ENCODE data around the gene UTS2R.

GRCh38 chr17:82407255-82407654 is 35.7 kb downstream of the UTS2R start:
- TF ChIP-seq, protein P1, sequence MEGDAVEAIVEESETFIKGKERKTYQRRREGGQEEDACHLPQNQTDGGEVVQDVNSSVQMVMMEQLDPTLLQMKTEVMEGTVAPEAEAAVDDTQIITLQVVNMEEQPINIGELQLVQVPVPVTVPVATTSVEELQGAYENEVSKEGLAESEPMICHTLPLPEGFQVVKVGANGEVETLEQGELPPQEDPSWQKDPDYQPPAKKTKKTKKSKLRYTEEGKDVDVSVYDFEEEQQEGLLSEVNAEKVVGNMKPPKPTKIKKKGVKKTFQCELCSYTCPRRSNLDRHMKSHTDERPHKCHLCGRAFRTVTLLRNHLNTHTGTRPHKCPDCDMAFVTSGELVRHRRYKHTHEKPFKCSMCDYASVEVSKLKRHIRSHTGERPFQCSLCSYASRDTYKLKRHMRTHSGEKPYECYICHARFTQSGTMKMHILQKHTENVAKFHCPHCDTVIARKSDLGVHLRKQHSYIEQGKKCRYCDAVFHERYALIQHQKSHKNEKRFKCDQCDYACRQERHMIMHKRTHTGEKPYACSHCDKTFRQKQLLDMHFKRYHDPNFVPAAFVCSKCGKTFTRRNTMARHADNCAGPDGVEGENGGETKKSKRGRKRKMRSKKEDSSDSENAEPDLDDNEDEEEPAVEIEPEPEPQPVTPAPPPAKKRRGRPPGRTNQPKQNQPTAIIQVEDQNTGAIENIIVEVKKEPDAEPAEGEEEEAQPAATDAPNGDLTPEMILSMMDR (IDR thresholded peaks at IDR 0.05): no peak
- TF ChIP-seq POLR2AphosphoS5 (IDR thresholded peaks at IDR 0.05): no peak

All from suprapubic skin (tissue), 3 donors.